ENCODE results near the gene KRT13.

The KRT13 gene

DNA sequence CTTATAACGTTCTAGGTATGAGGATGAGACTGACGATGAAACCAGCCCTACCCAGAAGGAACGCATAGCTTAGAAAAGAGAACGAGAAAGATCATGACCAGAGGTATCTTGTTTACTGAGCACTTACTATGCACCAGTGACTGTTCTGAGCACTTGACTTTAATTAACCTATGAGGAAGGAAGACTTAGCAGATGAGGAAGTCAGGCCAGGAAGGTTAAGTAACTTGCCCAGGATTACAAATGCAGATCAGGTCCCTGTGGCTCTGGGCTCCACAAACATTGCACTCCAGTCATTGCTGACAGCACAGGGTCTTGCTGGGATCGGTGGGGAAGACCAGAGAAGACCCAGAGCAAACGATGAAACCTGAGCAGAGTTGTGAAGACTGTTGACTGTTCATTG lies 7.1 kb downstream of the KRT13 start:
- H3K4me3 ChIP-seq (ENCODE audit: low read depth, low read length): no peak overlapping the region

DNA sequence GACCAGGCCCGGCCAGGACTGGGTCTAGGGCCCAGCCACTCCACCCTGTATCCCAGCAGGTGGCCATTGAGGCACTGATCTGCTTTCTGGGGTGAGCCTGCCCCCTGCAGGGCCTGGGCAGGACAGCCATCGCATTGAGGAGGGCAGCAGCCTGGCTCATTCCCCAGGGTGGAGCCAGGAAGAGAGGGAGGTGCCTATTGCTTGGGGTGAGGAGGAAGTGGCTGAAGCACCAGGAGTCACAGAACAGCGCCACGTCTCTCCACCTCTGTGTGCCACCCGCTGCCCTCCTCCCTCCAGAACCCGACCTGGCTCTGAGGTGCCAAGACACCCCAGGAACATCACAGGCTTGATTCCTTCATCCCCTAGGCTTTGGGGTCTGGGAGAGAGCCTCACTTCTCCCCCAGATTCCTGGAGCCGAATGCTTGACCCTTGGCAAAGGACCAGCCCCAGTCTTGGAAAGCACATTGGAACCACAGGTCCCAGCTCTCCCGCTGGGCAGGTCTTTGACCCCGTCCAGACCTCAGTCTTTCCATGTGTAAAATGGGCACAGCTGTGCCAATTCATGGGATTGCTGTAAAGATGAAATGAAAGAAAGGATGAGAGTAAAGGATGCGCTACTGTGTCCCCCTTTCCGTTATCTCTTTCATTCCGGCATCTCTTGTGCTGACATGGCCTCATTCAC lies 8.5 kb downstream of the KRT13 start:
- H3K4me3 ChIP-seq (ENCODE audit: low read depth, low read length): no peak overlapping the region

DNA sequence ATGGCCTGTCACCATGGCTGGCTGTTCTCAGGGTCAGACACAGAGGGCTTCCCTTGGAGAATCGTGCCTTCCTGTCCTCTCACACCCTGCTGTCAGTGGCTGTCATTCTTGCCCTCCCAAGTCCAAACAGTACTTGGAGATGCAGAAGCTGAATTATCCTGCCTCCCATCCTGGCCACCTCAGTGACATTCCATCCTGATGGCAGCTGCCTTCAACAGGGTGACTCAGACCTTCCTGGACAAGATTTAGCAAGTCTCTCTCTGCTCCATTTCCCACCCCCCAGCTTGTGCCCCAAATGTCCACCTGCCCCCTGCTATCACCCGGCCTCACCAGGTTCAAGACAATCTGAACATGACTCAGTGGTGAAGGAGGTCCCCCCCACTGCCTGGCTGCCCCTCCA lies 10.9 kb downstream of the KRT13 start:
- H3K4me3 ChIP-seq (ENCODE audit: low read depth, low read length): no peak overlapping the region

DNA sequence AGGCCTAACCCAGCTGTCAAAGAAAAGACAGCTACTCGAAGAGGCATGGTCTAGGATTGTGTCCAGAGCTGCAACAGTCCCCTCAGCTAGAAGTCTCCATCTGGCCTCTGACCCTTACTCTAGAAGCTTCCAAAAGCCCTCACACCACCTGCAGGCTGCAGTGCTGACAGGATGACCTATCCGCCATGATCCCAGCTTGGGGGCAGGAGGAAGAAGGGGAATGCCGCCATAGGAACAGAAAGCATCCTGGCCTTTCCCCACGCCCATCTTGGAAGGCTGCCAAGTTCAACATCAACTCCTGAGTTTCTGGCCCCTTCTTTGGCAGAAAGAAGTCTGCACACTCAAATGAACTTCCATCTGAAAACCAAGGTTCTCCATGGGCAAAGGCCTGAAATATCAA lies 12.6 kb downstream of the KRT13 start:
- H3K4me3 ChIP-seq (ENCODE audit: low read depth, low read length): no peak overlapping the region

DNA sequence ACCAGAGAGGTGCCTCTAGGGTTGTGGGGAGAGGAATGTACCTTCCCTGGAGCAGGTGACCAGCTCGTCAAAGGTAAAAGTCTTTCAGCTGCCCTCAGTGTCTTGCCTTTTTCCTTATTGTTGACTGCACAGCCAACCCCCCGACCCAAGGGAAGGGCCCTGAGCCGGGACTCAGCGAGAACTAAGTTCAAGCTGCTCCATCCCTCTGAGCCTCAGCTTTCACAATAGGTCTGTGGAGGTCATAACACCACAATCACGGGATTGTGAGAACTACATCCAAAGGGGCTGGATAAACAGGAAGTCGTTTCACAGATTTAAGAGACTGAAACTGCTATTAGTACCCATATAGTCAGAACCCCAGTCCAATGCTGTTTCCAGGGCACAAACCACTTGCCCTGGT lies 13.1 kb downstream of the KRT13 start:
- no peak overlapping the region for H3K4me3 ChIP-seq (ENCODE audit: low read depth, low read length)

DNA sequence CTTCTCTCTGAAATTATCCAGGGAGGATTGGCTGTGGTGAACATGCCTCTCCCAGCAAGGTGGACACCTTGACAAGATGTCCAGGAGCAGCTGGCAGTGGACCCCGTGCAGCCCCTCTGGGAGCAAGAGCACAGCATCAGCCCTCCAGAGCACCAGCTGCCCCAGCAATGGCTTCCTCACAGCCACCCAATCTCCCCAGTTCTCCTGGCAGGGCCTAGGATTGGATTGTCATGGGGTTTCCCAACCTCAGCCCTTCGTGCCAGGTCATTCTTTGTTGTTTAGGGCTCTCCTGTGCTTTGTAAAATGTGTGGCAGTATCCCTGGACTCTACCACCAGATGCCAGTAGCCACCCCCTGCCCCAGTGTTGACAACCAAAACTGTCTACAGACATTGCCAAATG lies 13.9 kb downstream of the KRT13 start:
- no peak overlapping the region for H3K4me3 ChIP-seq (ENCODE audit: low read depth, low read length)

DNA sequence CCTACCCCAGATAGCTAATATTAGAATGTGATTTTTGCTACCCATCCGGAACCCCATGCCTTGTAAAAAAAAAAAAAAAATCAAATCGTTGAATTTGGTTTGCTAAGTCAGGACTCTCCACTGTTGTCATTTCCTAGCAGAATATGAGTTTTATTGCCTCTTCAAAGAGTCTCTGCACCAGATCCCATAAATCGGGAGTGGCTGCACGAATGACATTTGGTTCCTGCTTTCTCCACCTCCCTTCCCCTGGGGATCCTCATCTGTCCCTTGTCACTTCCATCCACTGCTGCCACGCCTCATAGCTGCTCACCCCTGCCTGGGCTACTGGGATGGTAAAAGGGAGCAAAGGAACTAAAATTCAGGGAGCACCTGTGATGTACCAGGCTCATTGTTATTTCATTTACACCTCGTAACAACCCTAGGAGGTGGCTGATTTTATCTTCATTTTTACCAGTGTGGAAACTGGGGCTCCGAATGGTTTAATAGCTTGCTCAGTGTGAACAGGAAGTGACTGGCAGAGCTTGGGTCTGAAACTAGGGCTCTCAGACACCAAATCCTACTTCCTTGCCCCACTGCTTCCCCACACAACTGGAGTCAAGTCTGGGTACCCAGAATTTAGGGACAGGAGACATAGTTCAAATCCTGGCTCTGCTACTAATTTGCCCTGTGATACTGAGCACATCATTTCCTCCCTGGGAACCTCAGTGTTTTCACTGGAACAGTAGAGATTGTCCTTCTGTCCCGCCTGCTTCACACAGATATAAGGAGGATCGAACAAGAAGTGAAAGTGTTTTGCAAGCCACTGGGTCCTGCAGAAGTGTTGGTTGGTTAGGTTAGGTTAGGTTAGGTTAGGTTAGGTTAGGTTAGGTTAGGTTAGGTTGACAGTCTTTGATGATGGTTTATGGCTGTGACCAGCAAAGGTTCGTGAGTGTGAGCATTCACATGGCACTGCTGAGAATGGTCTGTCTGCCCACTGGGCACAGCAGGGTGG lies 15.1 kb downstream of the KRT13 start:
- no peak overlapping the region for H3K4me3 ChIP-seq (ENCODE audit: low read depth, low read length)

DNA sequence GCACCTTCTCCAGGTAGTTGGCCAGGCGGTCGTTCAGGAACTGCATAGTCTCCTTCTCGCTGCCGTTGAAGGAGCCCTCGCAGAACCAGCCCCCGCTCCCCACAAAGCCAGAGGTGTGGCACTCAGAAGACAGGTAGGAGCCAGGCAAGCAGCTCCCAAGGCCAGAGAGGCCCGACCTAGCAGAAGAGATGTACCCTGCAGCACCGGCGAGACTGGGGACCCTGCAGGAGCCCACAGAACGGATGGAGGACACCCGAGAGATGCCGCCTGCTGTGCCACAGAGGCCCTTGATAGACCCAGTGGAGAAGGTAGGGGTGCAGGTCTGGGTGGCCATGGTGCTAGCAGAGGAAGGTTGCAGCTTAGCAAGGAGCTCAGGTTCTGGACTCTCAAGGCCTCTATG lies 15.9 kb downstream of the KRT13 start, which contains the start of gene KRT36:
TSS of gene KRT36 (minus strand) at position 380 of the 400 bp plus-strand sequence. CDS start at position 334, 46 bp downstream.
- H3K4me3 ChIP-seq (ENCODE audit: low read depth, low read length): no peak within 1 kb of the TSS

DNA sequence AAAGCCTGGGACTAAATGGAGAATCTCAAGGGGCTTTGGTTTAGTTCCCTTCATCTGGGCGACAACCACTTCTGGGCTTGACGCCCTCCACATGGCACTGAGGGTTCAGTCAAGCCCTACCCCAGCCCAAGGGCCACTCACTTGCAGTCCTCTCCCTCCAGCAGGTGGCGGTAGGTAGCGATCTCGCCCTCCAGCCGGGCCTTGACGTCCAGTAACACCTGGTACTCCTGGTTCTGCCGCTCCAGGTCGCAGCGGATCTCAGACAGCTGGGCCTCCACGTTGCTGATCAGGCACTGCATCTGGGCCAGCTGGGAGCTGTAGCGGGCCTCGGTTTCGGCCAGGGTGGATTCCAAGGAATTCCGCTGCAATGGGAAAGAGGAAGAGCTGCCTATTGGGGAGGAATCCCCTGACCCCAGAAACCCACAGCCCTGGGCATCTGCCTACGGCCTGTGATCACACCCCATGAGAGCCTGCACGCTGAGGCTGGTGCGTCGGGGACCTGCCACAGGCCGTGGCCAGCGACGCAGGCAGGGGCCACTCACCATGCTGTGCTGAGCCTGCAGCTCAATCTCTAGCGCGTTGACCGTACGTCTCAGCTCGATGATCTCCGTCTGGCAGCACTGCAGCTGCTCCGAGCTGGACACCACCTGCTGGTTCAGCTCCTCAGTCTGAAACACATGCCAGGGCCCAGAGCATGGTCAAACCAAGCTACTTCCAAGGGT lies 18.4 kb downstream of the KRT13 start:
- no peak overlapping the region for H3K4me3 ChIP-seq (ENCODE audit: low read depth, low read length)

DNA sequence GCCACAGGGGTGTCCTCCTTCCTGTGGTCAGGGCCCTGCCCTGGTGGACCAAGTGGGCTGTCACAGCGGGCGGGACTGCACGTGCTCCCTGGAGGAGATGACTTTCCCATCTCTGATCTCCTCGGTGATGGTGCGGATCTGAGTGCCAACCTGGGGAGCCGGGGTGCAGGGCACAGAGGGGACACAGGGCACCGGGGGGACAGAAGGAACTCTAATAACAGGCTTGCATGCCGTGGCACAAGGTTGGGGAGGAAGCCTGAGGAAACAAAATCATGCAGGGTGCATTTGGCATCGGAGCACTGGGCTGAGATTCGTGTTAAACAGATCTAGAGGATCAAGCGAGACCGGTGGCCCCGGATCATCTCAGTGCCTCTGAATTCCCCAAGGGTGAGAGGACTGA lies 19.1 kb downstream of the KRT13 start:
- no peak overlapping the region for H3K4me3 ChIP-seq (ENCODE audit: low read depth, low read length)

DNA sequence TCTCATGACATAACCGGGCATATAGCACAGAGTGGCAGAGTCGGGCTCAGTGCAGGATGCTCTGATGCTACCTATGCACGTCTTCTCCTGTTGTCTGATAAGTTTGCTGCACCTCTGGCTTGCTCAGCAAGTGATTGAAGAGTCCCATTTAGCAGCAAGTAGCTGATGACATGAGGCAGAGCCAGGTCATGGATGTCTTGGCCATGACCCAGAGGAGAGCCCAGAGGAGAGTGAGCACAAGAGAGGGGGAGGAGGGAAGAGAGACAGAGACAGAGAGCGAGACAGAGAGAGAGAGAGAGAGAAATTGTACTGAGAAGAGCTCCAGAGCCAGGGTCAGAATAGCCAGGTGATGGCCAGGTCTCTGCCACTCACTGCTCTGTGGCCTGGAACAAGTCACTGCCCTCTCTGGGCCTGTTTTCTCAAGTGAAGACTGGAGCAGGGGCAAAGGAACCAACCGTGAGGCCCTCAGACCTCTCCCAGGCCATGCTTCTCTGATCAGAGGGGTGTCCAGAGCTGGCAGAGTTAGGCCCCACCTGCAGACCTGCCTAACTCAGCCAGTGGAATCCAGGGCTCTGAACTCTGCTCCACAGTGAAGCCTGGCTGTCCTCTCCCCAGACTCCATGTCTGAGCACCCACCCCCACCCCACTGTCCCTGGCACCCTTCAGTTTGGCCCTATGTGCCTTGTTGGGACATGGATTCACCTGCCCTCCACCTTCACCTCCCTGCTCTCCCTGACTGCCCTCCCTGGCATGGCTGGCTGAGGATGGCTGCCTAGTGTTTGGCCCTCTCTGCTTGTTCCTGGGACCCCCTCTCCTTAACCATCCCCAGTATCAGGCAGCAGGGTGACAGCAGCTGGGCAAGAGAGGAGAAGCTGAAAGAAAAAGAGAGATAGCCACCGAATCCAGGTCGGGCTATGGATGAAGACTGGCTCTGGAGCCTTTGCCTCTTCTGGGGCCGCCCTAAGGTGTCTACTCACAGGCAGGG lies 20.2 kb downstream of the KRT13 start:
- no peak overlapping the region for H3K4me3 ChIP-seq (ENCODE audit: low read depth, low read length)

DNA sequence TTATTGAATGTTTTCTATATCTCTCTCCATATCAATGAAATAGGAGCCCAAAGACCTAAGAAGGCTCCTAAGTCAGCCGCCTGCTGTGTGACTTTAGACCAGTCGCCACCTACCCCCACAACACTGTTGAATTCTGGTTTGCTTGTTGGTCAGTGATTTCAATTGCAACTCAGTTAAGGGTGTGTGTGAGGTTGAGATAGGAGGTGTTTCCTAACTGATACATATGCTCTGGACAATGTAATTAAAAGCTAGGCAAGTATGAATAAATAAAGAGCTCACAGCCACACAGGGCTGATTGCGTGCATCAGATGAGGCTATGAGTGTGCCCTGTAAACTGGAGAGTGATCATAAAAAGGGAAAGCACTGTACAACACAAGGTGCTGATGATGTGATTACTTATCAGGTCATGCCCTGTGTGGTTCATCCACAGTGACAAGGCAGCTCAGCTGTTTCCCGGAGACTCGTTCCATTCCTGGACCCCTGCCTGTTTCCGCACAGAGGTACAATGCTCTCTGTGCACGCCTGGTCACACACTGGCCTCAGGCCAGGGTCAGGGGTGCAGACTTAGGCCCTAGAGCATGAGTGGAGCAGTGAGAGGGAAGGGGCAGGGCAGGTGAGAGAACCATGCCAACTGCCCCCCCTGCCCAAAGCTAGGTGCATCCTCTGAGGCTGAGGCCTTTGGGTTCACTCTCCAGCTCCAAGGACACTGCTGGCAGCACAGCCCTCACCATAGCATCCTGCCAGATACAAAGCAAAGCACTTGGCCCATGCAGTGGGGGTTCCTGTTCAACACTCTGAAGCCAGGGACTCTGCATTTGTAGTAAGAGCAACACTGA lies 21.2 kb downstream of the KRT13 start:
- no peak overlapping the region for H3K4me3 ChIP-seq (ENCODE audit: low read depth, low read length)

DNA sequence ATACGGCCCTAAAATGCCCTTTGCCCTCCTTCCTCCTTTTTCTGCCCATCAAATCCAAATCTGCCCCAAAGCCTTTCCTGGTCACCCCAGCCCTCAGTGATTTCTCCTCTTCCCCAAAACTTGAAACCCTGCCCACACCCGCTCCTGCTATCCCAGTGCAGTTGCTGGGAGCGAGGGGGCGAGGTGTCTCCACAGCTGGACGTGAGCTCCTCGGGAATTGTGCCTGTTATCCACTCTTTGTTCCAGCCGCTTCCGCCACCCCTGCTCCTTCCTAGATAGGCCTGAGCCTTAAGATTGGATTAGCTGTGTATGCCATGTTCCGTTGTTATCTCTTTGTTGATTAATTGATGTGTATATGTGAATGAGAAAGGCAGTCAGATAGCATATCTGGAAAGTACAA lies 21.9 kb downstream of the KRT13 start:
- no peak overlapping the region for H3K4me3 ChIP-seq (ENCODE audit: low read depth, low read length)

DNA sequence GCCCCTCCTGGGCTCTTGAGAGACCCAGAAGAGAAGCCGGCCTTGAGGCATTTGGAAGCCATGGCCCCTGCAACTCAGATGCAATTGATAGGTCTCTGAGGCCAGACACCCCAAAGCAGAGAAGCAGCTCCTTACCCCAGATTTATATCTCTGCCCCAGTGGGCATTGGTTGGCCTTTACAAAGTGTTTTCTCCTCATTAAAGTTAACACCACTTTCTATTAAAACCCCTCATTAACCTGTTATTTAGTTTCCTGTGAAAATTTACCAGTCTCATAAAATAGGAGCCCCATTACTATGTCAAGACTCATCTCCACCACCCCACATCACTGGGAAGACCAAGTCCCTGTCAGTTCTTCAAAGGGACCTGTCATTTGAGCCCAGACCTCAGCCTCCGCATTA lies 24.4 kb downstream of the KRT13 start, which contains the start of gene KRT35:
TSS of gene KRT35 (minus strand) at position 116 of the 400 bp plus-strand sequence. CDS start at position 62, 54 bp downstream.
- no peak within 1 kb of the TSS for H3K4me3 ChIP-seq (ENCODE audit: low read depth, low read length)

DNA sequence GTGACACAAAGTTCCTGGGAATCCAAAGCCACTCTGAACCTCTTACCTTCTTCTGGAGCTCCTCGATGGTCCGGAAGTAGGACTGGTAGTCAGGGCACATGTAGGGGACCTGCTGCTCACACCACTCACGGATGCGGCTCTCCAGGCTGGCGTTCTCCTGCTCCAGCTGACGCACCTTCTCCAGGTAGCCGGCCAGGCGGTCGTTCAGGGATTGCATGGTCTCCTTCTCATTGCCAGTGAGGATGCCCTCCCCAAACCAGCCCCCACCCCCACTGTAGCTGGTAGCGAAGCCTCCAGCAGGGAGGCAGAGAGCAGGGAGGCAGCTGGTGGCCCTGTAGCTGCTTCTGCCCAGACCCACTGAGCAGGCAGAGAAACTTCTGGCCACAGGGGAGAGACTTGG lies 24.8 kb downstream of the KRT13 start:
- H3K4me3 ChIP-seq (ENCODE audit: low read depth, low read length): no peak overlapping the region

DNA sequence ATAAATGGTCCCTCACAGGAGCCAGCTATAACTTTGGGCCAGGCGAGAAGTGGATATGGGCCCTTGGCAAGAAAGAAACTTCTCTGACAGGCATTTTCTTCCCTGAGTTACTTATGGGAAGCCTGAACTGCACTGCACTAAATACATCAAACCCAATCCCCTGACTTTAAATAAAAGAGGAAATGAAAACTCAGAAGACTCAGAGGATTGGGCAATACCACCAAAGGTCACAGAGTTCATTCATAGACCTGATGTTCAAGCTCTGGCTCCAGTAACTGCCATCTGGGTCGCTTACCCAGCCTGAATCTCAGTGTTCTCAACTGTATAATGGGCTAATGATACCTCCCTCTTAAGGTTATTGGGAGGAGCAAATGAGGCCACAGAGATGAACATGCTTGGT lies 25.3 kb downstream of the KRT13 start:
- no peak overlapping the region for H3K4me3 ChIP-seq (ENCODE audit: low read depth, low read length)

DNA sequence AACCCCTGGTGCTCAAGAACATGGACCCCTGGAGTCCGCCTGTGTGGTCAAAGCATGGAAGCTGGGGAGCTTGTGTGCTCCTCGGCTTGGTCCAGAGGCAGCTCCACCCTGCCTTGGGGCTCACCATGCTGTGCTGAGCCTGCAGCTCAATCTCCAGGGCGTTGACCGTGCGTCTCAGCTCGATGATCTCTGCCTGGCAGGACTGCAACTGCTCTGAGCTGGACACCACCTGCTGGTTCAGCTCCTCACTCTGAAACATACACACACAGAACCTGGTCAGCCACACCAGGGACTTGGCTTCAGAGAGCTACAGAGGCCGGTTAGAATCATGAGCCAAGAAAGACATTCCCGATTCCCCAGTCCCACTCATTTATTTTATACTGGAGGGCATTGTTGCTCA lies 27.2 kb downstream of the KRT13 start:
- H3K4me3 ChIP-seq (ENCODE audit: low read depth, low read length): no peak overlapping the region

DNA sequence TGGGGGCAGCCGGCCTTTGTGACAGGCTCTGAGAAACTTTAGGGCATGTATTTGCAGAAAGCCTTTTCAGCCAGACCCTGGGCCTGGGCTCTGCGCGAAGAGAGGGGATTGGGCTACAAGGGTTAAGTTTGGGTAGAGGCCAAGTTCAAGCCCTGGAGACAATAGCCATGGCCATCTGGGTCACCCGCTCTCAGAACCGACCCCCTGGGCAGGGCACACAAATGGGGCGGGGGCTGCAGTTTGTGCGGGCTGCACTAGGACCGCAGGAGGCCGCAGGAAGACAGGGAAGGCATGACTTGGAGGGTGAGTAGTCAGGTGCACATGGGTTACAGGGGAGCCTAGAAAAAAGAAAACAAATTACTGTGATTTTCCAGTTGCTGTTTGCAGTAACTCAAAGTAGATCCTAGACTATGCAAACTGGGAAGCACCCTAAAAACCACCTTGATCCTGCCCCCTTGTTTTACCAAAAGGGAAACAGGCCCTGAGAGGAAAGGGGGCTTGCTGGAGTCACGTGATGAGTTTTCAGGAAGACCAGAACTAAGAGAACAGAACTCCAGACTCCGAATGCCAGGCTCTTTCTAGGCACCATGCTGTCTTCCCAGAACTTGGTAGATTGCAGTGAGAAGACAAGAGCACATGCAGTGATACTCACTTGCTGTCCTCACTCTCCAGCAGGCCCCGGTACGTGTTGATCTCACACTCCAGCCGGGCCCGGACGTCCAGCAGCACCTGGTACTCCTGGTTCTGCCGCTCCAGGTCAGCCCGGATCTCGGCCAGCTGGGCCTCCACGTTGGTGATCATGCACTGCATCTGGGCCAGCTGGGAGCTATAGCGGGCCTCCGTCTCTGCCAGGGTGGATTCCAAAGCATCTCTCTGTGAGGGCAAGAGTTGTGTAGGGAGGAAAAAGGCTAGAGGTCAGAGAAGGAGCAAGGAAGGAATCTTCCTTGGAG lies 28.3 kb downstream of the KRT13 start:
- H3K4me3 ChIP-seq (ENCODE audit: low read depth, low read length): no peak overlapping the region
